Myocyte (in vitro differentiated cells): Measurements from ENCODE around the gene MAGIX. TPM values are rescaled to one million over a fixed set of nuclear protein-coding genes. Genes with fewer than 3 reads are reported as not detected.
"Not testable (repeated sequence)": the region's sequence is repeated elsewhere in the genome, so short reads cannot be mapped to it uniquely, and the experiment has no call there.

ENCODE experiments used
- DNase-seq: peaks from one replicate; pipeline ENCODE4 v3.0.0-alpha.2; 2012; ENCODE audit warnings: low read depth
- polyA plus RNA-seq: library from polyadenylated mRNA; unstranded; fragments of >200 nt; gene quantifications from one replicate; pipeline ENCODE4 v1.2.1, GENCODE V29; 2012; ENCODE audit warnings: missing spikeins
- total RNA-seq: library from RNA; depleted of rRNA; stranded (reverse); fragments of >200 nt; gene quantifications from 2 replicates; pipeline ENCODE4 v1.2.3, GENCODE V29; 2014

Gene MAGIX
- total RNA-seq: 4.8 and 6.6 TPM in 2 replicates
- polyA plus RNA-seq: 2.9 TPM

GRCh38 chrX:49162620-49163019 is at the start of gene MAGIX:
TSS of gene MAGIX (plus strand) at chrX:49162758. CDS start at chrX:49162890, 132 bp downstream.
- no peak for DNase-seq

GRCh38 chrX:49116076-49116475 is 46.5 kb upstream of the MAGIX start:
- DNase-seq: no peak

GRCh38 chrX:49116716-49117115 is 45.8 kb upstream of the MAGIX start:
- no peak for DNase-seq

GRCh38 chrX:49117581-49117980 is 45.0 kb upstream of the MAGIX start:
- no peak for DNase-seq

- DNase-seq: no peak
Observed at GRCh38 chrX:49120091-49120490, 42.5 kb upstream of the MAGIX start.

GRCh38 chrX:49122499-49122898 is 40.1 kb upstream of the MAGIX start:
- DNase-seq: no peak

GRCh38 chrX:49127742-49128258 is 34.8 kb upstream of the MAGIX start:
- DNase-seq: not testable (repeated sequence)

GRCh38 chrX:49129427-49129826 is 33.1 kb upstream of the MAGIX start:
- no peak for DNase-seq

GRCh38 chrX:49132275-49132674 is 30.3 kb upstream of the MAGIX start:
- not testable (repeated sequence) for DNase-seq

- DNase-seq: no peak
Observed at GRCh38 chrX:49133759-49134158, 28.8 kb upstream of the MAGIX start.

- DNase-seq: no peak
Observed at GRCh38 chrX:49137492-49137891, 25.1 kb upstream of the MAGIX start.

- DNase-seq: no peak
Observed at GRCh38 chrX:49139713-49140112, 22.8 kb upstream of the MAGIX start.

- not testable (repeated sequence) for DNase-seq
Observed at GRCh38 chrX:49142264-49142663, 20.3 kb upstream of the MAGIX start.

GRCh38 chrX:49143154-49143553 is 19.4 kb upstream of the MAGIX start:
- not testable (repeated sequence) for DNase-seq

- no peak for DNase-seq
Observed at GRCh38 chrX:49147282-49147681, 15.3 kb upstream of the MAGIX start.

GRCh38 chrX:49147936-49148335 is 14.6 kb upstream of the MAGIX start:
- no peak for DNase-seq

GRCh38 chrX:49148390-49149100 is 14.0 kb upstream of the MAGIX start:
- DNase-seq: not testable (repeated sequence)

- not testable (repeated sequence) for DNase-seq
Observed at GRCh38 chrX:49149291-49149690, 13.3 kb upstream of the MAGIX start.

- DNase-seq: no peak
Observed at GRCh38 chrX:49153467-49153866, 9.1 kb upstream of the MAGIX start.

- DNase-seq: peak; percentile 47
Observed at GRCh38 chrX:49155243-49155899, 7.2 kb upstream of the MAGIX start.

GRCh38 chrX:49155900-49156837 is 6.4 kb upstream of the MAGIX start:
- peak; percentile 83 for DNase-seq
